GM12865 (cell line): ENCODE data around the gene PPFIA2.
A peak's percentile ranks its signal among the peaks of the same experiment; 100 is the strongest.

Source experiments
- DNase-seq: peaks from one replicate; pipeline ENCODE4 v3.0.0; 2010; ENCODE audit warnings: low read depth
- H3K4me3 ChIP-seq: 2 replicates; pipeline ENCODE4 v1.5.1; 2011; ENCODE audit warnings: mild to moderate bottlenecking, low read depth, low read length, control low read depth
- TF ChIP-seq, protein P1 (sequence below): IDR thresholded peaks from 2 replicates; pipeline ENCODE4 v1.5.1; 2011; ENCODE audit warnings: low read length, control low read depth, low read depth, inconsistent platforms; ENCODE audit not compliant: insufficient read depth; ENCODE audit errors: missing control alignments

The PPFIA2 gene

DNA sequence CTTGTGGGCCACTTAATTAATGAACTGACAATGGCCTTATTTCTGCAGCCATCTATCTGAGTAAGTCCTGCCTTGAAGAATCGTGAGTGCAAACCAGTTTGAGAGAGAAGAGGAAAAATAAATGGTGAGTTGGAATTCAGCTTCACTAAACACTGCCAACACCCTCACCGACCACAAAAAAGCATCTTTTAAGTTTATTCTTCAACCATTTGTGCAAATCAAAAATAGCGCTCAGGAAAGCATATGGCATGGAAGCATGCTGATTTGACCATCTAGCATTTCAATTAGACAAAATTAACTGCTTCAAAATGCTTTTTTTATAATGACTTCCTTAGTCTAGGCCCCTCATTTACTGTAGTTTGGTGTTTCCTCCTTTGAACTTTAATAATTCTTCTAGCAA is 294.0 kb downstream of the PPFIA2 start:
- TF ChIP-seq, protein P1, sequence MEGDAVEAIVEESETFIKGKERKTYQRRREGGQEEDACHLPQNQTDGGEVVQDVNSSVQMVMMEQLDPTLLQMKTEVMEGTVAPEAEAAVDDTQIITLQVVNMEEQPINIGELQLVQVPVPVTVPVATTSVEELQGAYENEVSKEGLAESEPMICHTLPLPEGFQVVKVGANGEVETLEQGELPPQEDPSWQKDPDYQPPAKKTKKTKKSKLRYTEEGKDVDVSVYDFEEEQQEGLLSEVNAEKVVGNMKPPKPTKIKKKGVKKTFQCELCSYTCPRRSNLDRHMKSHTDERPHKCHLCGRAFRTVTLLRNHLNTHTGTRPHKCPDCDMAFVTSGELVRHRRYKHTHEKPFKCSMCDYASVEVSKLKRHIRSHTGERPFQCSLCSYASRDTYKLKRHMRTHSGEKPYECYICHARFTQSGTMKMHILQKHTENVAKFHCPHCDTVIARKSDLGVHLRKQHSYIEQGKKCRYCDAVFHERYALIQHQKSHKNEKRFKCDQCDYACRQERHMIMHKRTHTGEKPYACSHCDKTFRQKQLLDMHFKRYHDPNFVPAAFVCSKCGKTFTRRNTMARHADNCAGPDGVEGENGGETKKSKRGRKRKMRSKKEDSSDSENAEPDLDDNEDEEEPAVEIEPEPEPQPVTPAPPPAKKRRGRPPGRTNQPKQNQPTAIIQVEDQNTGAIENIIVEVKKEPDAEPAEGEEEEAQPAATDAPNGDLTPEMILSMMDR = no peak
- no peak overlapping the region for H3K4me3 ChIP-seq
- DNase-seq = no peak

DNA sequence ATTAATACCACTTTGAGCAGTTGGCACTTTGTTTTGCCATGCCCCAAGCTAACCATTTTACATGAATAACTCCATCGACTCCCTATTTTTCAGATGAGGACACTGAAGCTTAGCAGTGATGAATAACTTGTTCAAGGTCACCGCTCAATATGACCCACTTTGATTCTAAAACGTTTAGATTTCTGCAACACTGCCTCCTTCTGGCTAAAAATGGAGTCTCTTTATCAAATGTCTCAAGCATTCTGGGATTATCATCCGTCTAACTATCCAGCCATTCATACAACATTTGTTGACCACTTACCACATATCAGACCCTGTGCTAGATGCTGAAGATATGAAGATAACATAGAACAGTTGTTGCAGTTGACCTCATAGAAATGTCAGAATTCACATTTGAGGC is 298.0 kb downstream of the PPFIA2 start:
- TF ChIP-seq, protein P1 = peak; percentile 13
- DNase-seq = peak; percentile 5
- H3K4me3 ChIP-seq = no peak overlapping the region

DNA sequence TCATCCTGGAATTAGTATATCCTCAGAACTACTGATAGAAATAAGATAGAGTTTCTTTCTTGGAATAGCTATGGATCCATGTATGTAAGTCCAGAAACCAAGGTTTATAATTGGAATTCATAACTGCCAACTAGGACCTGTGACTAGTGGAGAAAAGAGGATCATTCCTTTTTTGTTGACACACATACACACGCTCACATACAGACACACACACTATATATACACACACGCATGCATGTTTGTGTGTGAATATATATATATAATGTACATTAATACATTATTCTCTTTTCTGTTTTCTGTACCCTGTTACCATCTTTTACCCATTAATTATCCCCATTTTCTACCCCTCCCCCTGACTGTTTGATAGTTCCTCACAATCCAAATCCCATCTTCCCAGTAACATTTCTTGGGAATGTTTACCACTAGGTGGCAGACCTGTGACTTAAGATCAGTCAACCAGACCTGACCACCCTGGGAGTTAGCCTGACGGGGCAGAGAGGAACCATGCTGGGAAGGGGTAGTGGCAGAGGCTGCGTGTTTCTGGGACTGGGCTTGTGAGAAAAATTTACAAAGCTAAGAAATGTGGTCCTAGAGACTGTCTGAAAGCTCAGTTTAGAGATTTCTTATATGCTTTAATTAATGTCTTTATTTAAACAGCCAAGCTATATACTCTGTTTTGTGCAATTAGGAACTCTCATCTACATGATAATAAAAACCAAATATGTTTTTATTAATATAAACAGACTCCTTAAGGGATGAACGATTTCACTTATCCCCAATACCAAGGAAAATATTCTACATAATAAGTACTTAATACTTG is 308.0 kb downstream of the PPFIA2 start:
- TF ChIP-seq, protein P1 = peak; percentile 22
- no peak overlapping the region for H3K4me3 ChIP-seq
- DNase-seq = peak; percentile 48

DNA sequence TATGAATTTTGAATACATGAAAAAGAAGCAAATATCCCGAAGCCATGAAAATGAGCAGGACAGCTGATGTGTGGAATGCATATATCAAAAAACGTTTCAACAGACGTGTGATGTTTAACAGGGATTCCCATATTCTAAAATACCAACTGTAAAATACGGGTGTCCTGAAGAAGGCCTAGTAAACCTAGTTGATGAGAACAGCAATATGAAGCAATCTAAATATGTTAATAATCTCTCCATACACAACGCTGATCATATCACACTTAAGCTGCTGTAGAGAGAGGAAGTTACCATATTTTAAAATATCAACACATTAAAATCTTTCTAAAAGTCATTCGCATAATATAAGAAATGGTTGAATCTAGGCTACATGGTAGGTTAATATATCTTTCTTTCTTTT is 317.5 kb downstream of the PPFIA2 start:
- TF ChIP-seq, protein P1 = no peak
- DNase-seq = no peak
- H3K4me3 ChIP-seq = no peak overlapping the region

DNA sequence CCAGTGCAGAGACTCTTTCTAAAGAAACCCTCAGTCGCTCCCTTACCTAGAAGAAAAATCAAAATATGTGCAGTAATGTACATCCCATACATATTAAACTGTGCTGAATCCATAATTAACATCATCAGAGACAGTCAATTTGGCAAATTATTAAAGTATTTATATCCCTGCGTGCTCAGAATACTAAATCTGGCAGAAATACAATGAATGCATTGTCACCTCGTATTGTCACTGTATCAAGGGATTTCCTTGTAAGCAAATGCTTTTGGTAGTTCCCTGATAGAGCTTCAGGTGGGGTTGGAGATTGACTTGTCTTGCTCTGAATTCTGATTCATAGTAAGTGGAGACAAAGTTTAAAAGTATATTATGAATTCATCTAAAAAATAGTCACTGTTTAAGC is 319.1 kb downstream of the PPFIA2 start:
- no peak overlapping the region for H3K4me3 ChIP-seq
- DNase-seq = no peak
- TF ChIP-seq, protein P1 = no peak

DNA sequence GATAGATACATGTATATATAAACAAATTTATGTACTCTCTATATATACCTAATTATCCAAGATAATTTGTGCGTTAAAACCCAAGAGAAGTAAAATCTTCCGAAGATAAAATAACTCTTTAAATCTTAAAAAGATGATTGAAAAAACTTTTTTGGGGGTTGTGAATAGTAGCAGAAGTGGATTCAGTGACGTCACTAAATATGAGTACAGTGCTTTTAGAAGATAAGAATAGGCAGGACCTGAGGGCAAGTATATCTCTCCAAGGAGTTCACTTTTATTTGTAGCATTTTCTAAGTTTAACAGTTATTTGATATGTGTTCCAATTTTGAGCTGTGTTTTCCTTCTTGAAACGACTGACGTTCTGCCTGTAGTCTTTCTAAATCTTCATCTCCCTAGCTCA is 319.8 kb downstream of the PPFIA2 start:
- H3K4me3 ChIP-seq = no peak overlapping the region
- TF ChIP-seq, protein P1 = no peak
- DNase-seq = no peak

DNA sequence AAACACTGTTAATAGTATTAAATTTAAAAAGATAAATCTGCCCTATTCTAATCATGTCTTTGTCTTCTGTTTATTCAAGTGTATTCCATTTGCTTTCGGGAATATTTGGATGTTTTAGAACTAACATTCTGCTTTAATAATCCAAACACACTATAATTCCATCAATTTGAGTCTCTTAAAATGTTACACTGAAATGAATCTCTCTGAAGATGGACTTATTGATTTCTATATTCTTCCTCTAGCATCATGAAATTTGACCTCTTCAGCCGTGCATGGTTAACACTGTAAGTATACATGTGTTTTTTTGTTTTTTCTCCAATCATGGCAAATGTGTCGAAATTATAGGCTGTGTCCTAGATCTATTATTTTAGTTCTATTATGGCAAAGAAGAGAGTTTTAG is 342.1 kb downstream of the PPFIA2 start:
- no peak overlapping the region for H3K4me3 ChIP-seq
- no peak for DNase-seq
- TF ChIP-seq, protein P1 = no peak
